T-cell (primary cell): Measurements from ENCODE around the gene OXSM. TPM values are rescaled to one million over a fixed set of nuclear protein-coding genes. Genes with fewer than 3 reads are reported as not detected.

Experiments
- ATAC-seq, 4 experiments: fragments of 200-7000 bp in 3 of 4; fragments of 150-1000 bp in 1 of 4; cut with Tn5 transposase; replicated peaks in 1 of 4; 1 replicate in 3 of 4; 2 replicates in 1 of 4; pipeline ENCODE4 v1.10.0; 2021; ENCODE audit warnings: moderate library complexity in 3 of 4, mild to moderate bottlenecking in 2 of 4, moderate number of reproducible peaks in 1 of 4
- CTCF ChIA-PET, 2 donors: fragments of 300-600 bp; sonication (Branson Sonifier 250); formaldehyde crosslinking; loops; one replicate each; lab custom pipeline; 2022; ENCODE audit warnings: antibody characterized with exemption in 2 of 2; lab: Charles Lee
- POLR2A ChIA-PET, 2 donors: fragments of 300-600 bp; sonication (Branson Sonifier 250); formaldehyde crosslinking; loops; one replicate each; lab custom pipeline; 2022; ENCODE audit warnings: antibody characterized with exemption in 2 of 2; lab: Charles Lee
- DNase-seq, 35 experiments: peaks; one replicate each; pipeline versions ENCODE4 v3.0.0 to v3.0.0-alpha.2; 2013 to 2023
- H3K27ac ChIP-seq: one replicate; pipeline ENCODE4 v1.5.1; 2013; ENCODE audit warnings: low read length
- H3K27me3 ChIP-seq, 2 experiments: replicated peaks in 1 of 2; 1 replicate in 1 of 2; 2 replicates in 1 of 2; pipeline versions ENCODE4 v1.6.1 to v1.7.0; 2013; ENCODE audit warnings: low read length in 1 of 2, mixed read lengths in 1 of 2; ENCODE audit not compliant: control insufficient read depth in 2 of 2, insufficient read depth in 2 of 2; ENCODE audit errors: extremely low read depth in 1 of 2
- H3K36me3 ChIP-seq, 2 donors: 1 replicate in 1 of 2; 2 replicates in 1 of 2; pipeline versions ENCODE4 v1.6.1 to v1.7.0; 2013; ENCODE audit warnings: low read length in 1 of 2; ENCODE audit not compliant: control insufficient read depth in 2 of 2, insufficient read depth in 1 of 2; ENCODE audit errors: extremely low read depth in 1 of 2
- H3K4me1 ChIP-seq, 2 experiments: 1 replicate in 1 of 2; 2 replicates in 1 of 2; pipeline versions ENCODE4 v1.6.1 to v1.7.0; 2013; ENCODE audit warnings: low read length in 2 of 2, mixed read lengths in 1 of 2; ENCODE audit not compliant: insufficient read depth in 2 of 2, control insufficient read depth in 1 of 2; ENCODE audit errors: extremely low read depth in 1 of 2
- H3K4me3 ChIP-seq, 2 donors: 1 replicate in 1 of 2; 2 replicates in 1 of 2; pipeline versions ENCODE4 v1.5.1 to v1.7.0; 2013; ENCODE audit warnings: mild to moderate bottlenecking in 2 of 2, low read length in 1 of 2, moderate library complexity in 1 of 2; ENCODE audit not compliant: control insufficient read depth in 1 of 2; ENCODE audit errors: extremely low read depth in 1 of 2
- H3K9me3 ChIP-seq: 2 replicates; pipeline ENCODE4 v1.7.0; 2013
- H3K27ac Mint-ChIP-seq, 2 donors: one replicate each; pipeline ENCODE4 v1.8.0; 2020 to 2021; ENCODE audit warnings: mild to moderate bottlenecking in 2 of 2, mixed read lengths in 2 of 2
- H3K27me3 Mint-ChIP-seq, 2 donors: one replicate each; pipeline ENCODE4 v1.8.0; 2021 to 2022; ENCODE audit warnings: mixed read lengths in 2 of 2
- H3K36me3 Mint-ChIP-seq: one replicate; pipeline ENCODE4 v1.8.0; 2021; ENCODE audit warnings: mixed read lengths
- H3K4me1 Mint-ChIP-seq, 3 donors: one replicate each; pipeline ENCODE4 v1.8.0; 2020 to 2022; ENCODE audit warnings: mixed read lengths in 3 of 3, mild to moderate bottlenecking in 1 of 3
- H3K4me3 Mint-ChIP-seq, 3 donors: one replicate each; pipeline ENCODE4 v1.8.0; 2020 to 2022; ENCODE audit warnings: mild to moderate bottlenecking in 3 of 3, mixed read lengths in 3 of 3, moderate library complexity in 3 of 3
- H3K9me3 Mint-ChIP-seq, 3 donors: one replicate each; pipeline ENCODE4 v1.8.0; 2020 to 2022; ENCODE audit warnings: mixed read lengths in 3 of 3
- WGBS: methylation state at CpG from one replicate; pipeline ENCODE4 v1.1.5; 2013; ENCODE audit warnings: missing lambda C conversion rate; ENCODE audit not compliant: insufficient coverage; 5-methylcytosine and 5-hydroxymethylcytosine counted together
- total RNA-seq, 35 experiments: library from RNA in 6 of 35; stranded (reverse) in 6 of 35; fragments of 120-200 nt in 1 of 35; gene quantifications; one replicate each; pipeline versions ENCODE4 v1.2.1 to v1.2.4 and lab custom pipeline; 2013 to 2026

The OXSM gene
- total RNA-seq, 5 donors from 2014 or later (not counting 1 experiment from before 2014, with no cell fraction given): 9.0 to 15.6 (median 13.5) TPM

DNA sequence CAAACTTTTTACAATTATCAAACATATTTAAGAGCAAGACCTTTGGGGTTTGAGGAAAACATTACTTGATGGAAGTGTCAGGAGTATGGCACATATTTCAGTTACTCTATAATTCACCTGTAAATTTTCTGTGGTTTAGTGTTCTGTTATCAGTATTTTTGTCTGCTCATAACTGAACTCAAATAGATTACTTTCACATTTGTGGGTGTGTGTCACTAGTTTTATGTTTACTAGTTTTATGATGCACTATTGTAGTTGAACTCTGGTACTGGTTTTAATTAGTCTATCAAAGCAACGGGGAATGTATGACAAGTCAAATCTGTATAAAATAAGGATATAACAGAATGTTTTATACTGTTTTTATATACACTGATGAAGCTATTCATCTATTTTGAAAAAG lies 27.2 kb downstream of the OXSM start:
- POLR2A ChIA-PET: interaction anchor here in 1 of 2 donors (0.6 kb wide), 1 partner anchor 204 kb away, joined by 3 read pairs; no protein-coding TSS in a partner anchor
- WGBS: no CpG with 5 or more reads among the region's 1 CpG
- Histone ChIP-seq H3K27me3 (no peaks in the 10 kb centered on the region), H3K9me3 (no peaks in the 10 kb centered on the region), H3K36me3 (no peaks in the 10 kb centered on the region), H3K27ac (no peak overlapping the region), H3K4me3 (no peak overlapping the region), H3K4me1 (no peaks in the 10 kb centered on the region)
- ATAC-seq (no peak), DNase-seq (no peak)
- no peaks in the 10 kb centered on the region for H3K36me3 Mint-ChIP-seq
- H3K27ac Mint-ChIP-seq: no peak overlapping the region
- H3K9me3 Mint-ChIP-seq: no peaks in the 10 kb centered on the region
- H3K27me3 Mint-ChIP-seq: peaks cover 2 to 4% of the 10 kb centered on the region in 2 donors
- CTCF ChIA-PET: no interaction called here
- H3K4me3 Mint-ChIP-seq: no peak overlapping the region
- no peaks in the 10 kb centered on the region for H3K4me1 Mint-ChIP-seq

GRCh38 chr3:25817638-25818037 lies 27.7 kb downstream of the OXSM start:
- no peak for ATAC-seq
- H3K27me3 Mint-ChIP-seq: peaks cover 2 to 4% of the 10 kb centered on the region in 2 donors
- no peak overlapping the region for H3K27ac Mint-ChIP-seq
- WGBS: no CpG with 5 or more reads among the region's 1 CpG
- Histone ChIP-seq H3K9me3 (no peaks in the 10 kb centered on the region), H3K36me3 (no peaks in the 10 kb centered on the region), H3K4me3 (no peak overlapping the region), H3K27me3 (no peaks in the 10 kb centered on the region), H3K4me1 (no peaks in the 10 kb centered on the region), H3K27ac (no peak overlapping the region)
- no peaks in the 10 kb centered on the region for H3K4me1 Mint-ChIP-seq
- POLR2A ChIA-PET: no interaction called here
- no peak for DNase-seq
- H3K4me3 Mint-ChIP-seq: no peak overlapping the region
- no peaks in the 10 kb centered on the region for H3K9me3 Mint-ChIP-seq
- H3K36me3 Mint-ChIP-seq: no peaks in the 10 kb centered on the region
- CTCF ChIA-PET: no interaction called here

DNA sequence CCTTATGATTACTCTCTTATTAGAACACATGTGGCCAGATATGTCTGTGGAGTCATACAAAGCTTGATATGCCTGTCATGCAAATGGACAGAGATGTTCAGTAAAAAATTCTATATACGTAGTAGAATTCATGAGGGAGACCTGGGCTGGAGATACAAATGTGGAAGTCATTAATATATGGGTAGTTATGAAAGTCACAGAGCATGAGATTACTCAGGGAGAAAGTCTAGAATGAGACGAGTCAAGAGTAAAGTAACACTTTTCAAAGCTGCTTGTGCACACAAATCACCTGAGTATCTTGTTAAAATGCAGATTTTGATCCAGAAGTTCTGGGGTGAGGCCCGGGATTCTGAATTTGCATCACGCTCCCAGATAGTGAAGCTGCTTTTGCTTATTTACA lies 28.4 kb downstream of the OXSM start:
- ATAC-seq (no peak), DNase-seq (no peak)
- 29% methylated on average over 1 of the region's 4 CpGs for WGBS
- no peaks in the 10 kb centered on the region for H3K4me1 ChIP-seq
- Mint-ChIP-seq H3K36me3 (no peaks in the 10 kb centered on the region), H3K27me3 (peaks cover 2 to 4% of the 10 kb centered on the region in 2 donors), H3K4me3 (no peak overlapping the region), H3K4me1 (no peaks in the 10 kb centered on the region), H3K9me3 (no peaks in the 10 kb centered on the region), H3K27ac (no peak overlapping the region)
- H3K4me3 ChIP-seq: no peak overlapping the region
- H3K27me3 ChIP-seq: no peaks in the 10 kb centered on the region
- no peaks in the 10 kb centered on the region for H3K9me3 ChIP-seq
- H3K27ac ChIP-seq: no peak overlapping the region
- POLR2A ChIA-PET: no interaction called here
- H3K36me3 ChIP-seq: no peaks in the 10 kb centered on the region
- CTCF ChIA-PET: no interaction called here

DNA sequence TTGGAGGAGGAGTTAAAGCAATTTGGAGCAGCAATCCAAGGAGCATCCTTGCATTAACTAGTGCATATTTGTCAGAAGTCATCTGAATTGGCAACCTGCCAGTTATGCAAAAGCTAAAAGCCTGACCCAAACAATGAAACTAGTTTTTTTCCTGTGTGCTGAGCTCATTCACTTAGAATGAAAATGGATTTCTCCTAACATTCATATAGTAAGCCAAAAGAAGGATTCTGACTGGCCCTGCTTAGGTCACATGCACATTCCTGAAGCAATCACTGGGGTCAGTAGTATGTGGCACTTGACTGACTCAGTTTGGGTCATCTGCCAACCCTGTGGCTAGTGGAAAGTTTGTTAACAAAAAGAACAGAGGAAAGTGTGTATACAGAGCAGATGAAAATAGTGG lies 30.5 kb downstream of the OXSM start:
- POLR2A ChIA-PET: no interaction called here

GRCh38 chr3:25820816-25821486 lies 31.1 kb downstream of the OXSM start:
- peaks cover 2 to 6% (median 3%) of the 10 kb centered on the region in 3 donors for H3K4me1 Mint-ChIP-seq
- no peaks in the 10 kb centered on the region for H3K36me3 ChIP-seq
- DNase-seq: no peak
- no peak overlapping the region for H3K4me3 Mint-ChIP-seq
- CTCF ChIA-PET: no interaction called here
- H3K27ac Mint-ChIP-seq: no peak overlapping the region
- peaks cover 0 to 2% (median 0%) of the 10 kb centered on the region in 3 donors for H3K9me3 Mint-ChIP-seq
- no peak overlapping the region for H3K4me3 ChIP-seq
- no CpG with 5 or more reads among the region's 4 CpGs for WGBS
- ATAC-seq: no peak
- no peaks in the 10 kb centered on the region for H3K4me1 ChIP-seq
- POLR2A ChIA-PET: no interaction called here
- no peaks in the 10 kb centered on the region for H3K9me3 ChIP-seq
- H3K27me3 ChIP-seq: no peaks in the 10 kb centered on the region
- no peaks in the 10 kb centered on the region for H3K36me3 Mint-ChIP-seq
- H3K27ac ChIP-seq: no peak overlapping the region
- peaks cover 2 to 4% of the 10 kb centered on the region in 2 donors for H3K27me3 Mint-ChIP-seq

More for the DNA sequence above, 30.5 kb downstream of the OXSM start:
- H3K4me3 ChIP-seq: no peak overlapping the region
- ATAC-seq: no peak
- Mint-ChIP-seq H3K4me3 (no peak overlapping the region), H3K4me1 (peaks cover 0 to 3% (median 0%) of the 10 kb centered on the region in 3 donors), H3K36me3 (no peaks in the 10 kb centered on the region), H3K9me3 (no peaks in the 10 kb centered on the region), H3K27ac (no peak overlapping the region), H3K27me3 (peaks cover 2 to 4% of the 10 kb centered on the region in 2 donors)
- DNase-seq: no peak
- H3K9me3 ChIP-seq: no peaks in the 10 kb centered on the region
- H3K27ac ChIP-seq: no peak overlapping the region
- no peaks in the 10 kb centered on the region for H3K4me1 ChIP-seq
- H3K27me3 ChIP-seq: no peaks in the 10 kb centered on the region
- no peaks in the 10 kb centered on the region for H3K36me3 ChIP-seq
- CTCF ChIA-PET: no interaction called here

- H3K9me3 ChIP-seq: no peaks in the 10 kb centered on the region
- H3K9me3 Mint-ChIP-seq: peaks cover 0 to 5% (median 0%) of the 10 kb centered on the region in 3 donors
- H3K27ac ChIP-seq: no peak overlapping the region
- peaks cover 11 to 16% (median 13%) of the 10 kb centered on the region in 3 donors for H3K4me1 Mint-ChIP-seq
- ATAC-seq: no peak
- no peaks in the 10 kb centered on the region for H3K36me3 Mint-ChIP-seq
- H3K27me3 Mint-ChIP-seq: peaks cover 0 to 2% of the 10 kb centered on the region in 2 donors
- no CpG with 5 or more reads among the region's 4 CpGs for WGBS
- H3K4me3 ChIP-seq: no peak overlapping the region
- H3K36me3 ChIP-seq: no peaks in the 10 kb centered on the region
- no peak overlapping the region for H3K27ac Mint-ChIP-seq
- DNase-seq: no peak
- H3K4me3 Mint-ChIP-seq: no peak overlapping the region
- H3K4me1 ChIP-seq: peaks cover 0 to 2% of the 10 kb centered on the region in 2 experiments
- CTCF ChIA-PET: no interaction called here
- H3K27me3 ChIP-seq: no peaks in the 10 kb centered on the region
- POLR2A ChIA-PET: no interaction called here
These were observed 32.1 kb downstream of the OXSM start for GRCh38 chr3:25821746-25822573.
